HL-60 (cell line): ENCODE results near the gene ZDHHC24.

Experiments
- CTCF ChIP-seq: IDR thresholded peaks from one replicate; pipeline ENCODE4 v1.5.1; 2011; ENCODE audit warnings: low read length, control low read depth, inconsistent platforms; ENCODE audit not compliant: insufficient read depth
- GABPA ChIP-seq: IDR thresholded peaks from 2 replicates; pipeline ENCODE4 v1.6.1; 2012; ENCODE audit warnings: low read depth
- POLR2AphosphoS5 ChIP-seq: IDR thresholded peaks from 2 replicates; pipeline ENCODE4 v1.6.1; 2012; ENCODE audit warnings: low read depth

GRCh38 chr11:66473167-66473566 is 72.7 kb downstream of the ZDHHC24 start:
- no peak for TF ChIP-seq CTCF
- no peak for TF ChIP-seq GABPA
- TF ChIP-seq POLR2AphosphoS5 = no peak
